ENCODE results near the gene IFIT5.
"Not testable (repeated sequence)": the region's sequence is repeated elsewhere in the genome, so short reads cannot be mapped to it uniquely, and the experiment has no call there.

DNA sequence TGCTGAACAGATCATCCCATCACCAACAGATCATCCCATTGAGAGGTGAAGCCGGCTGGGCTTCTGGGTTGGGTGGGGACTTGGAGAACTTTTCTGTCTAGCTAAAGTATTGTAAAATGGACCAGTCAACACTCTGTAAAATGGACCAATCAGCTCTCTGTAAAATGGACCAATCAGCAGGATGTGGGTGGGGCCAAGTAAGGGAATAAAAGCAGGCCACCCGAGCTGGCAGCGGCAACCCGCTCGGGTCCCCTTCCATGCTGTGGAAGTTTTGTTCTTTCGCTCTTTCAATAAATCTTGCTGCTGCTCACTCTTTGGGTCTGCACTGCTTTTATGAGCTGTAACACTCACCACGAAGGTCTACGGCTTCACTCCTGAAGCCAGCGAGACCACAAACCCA is 8.2 kb upstream of the IFIT5 start:
- TF ChIP-seq, protein P1, sequence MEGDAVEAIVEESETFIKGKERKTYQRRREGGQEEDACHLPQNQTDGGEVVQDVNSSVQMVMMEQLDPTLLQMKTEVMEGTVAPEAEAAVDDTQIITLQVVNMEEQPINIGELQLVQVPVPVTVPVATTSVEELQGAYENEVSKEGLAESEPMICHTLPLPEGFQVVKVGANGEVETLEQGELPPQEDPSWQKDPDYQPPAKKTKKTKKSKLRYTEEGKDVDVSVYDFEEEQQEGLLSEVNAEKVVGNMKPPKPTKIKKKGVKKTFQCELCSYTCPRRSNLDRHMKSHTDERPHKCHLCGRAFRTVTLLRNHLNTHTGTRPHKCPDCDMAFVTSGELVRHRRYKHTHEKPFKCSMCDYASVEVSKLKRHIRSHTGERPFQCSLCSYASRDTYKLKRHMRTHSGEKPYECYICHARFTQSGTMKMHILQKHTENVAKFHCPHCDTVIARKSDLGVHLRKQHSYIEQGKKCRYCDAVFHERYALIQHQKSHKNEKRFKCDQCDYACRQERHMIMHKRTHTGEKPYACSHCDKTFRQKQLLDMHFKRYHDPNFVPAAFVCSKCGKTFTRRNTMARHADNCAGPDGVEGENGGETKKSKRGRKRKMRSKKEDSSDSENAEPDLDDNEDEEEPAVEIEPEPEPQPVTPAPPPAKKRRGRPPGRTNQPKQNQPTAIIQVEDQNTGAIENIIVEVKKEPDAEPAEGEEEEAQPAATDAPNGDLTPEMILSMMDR (IDR thresholded peaks at IDR 0.05): not testable (repeated sequence)
- TF ChIP-seq POLR2A (IDR thresholded peaks at IDR 0.05): not testable (repeated sequence)
